ENCODE measurements around the gene SLC27A2. TPM values are rescaled to one million over a fixed set of nuclear protein-coding genes. Genes with fewer than 3 reads are reported as not detected.

Gene SLC27A2
- total RNA-seq, 1 experiment from 2014 or later = 0.77 TPM

- no peaks in the 10 kb centered on the region for H3K4me1 ChIP-seq (ENCODE audit: insufficient read depth, low read length, poor library complexity, severe bottlenecking)
- no peak overlapping the region for H3K4me3 ChIP-seq (ENCODE audit: low read depth, low read length, poor library complexity, severe bottlenecking)
- intact Hi-C loops (cut with micrococcal nuclease; ENCODE audit: unreplicated experiment) = no loop called here
- no TSS peak for BruUV-seq (replicated peaks)
- ChIA-PET POLR2A (ENCODE audit: low non-redundant PET) (no interaction called here), CTCF (no interaction called here)
- H3K9me3 ChIP-seq (ENCODE audit: low read depth, low read length, poor library complexity, severe bottlenecking) = no peaks in the 10 kb centered on the region
- TF ChIP-seq EZH2 (IDR thresholded peaks at IDR 0.05; ENCODE audit: borderline replicate concordance, low read depth, low read length, poor library complexity, severe bottlenecking) (no peak), CTCF (conservative IDR thresholded peaks at IDR 0.05; ENCODE audit: low read depth, low read length) (no peak)
- DNase-seq (ENCODE audit: low spot score) = no peak
- no peak overlapping the region for H3K27ac ChIP-seq (ENCODE audit: low read depth, low read length, poor library complexity, severe bottlenecking)
- H3K36me3 ChIP-seq (ENCODE audit: insufficient read depth, low read length, poor library complexity, severe bottlenecking) = no peaks in the 10 kb centered on the region
- no peaks in the 10 kb centered on the region for H3K27me3 ChIP-seq (replicated peaks; ENCODE audit: insufficient read depth, low read depth, low read length, poor library complexity)
These were observed 63.1 kb downstream of the SLC27A2 start for GRCh38 chr15:50244959-50245624.

- DNase-seq (ENCODE audit: low spot score) = no peak
- ChIA-PET CTCF (no interaction called here), POLR2A (ENCODE audit: low non-redundant PET) (no interaction called here)
- no peaks in the 10 kb centered on the region for H3K36me3 ChIP-seq (ENCODE audit: insufficient read depth, low read length, poor library complexity, severe bottlenecking)
- no peak overlapping the region for H3K27ac ChIP-seq (ENCODE audit: low read depth, low read length, poor library complexity, severe bottlenecking)
- H3K4me1 ChIP-seq (ENCODE audit: insufficient read depth, low read length, poor library complexity, severe bottlenecking) = no peaks in the 10 kb centered on the region
- H3K4me3 ChIP-seq (ENCODE audit: low read depth, low read length, poor library complexity, severe bottlenecking) = no peak overlapping the region
- no peaks in the 10 kb centered on the region for H3K27me3 ChIP-seq (replicated peaks; ENCODE audit: insufficient read depth, low read depth, low read length, poor library complexity)
- H3K9me3 ChIP-seq (ENCODE audit: low read depth, low read length, poor library complexity, severe bottlenecking) = no peaks in the 10 kb centered on the region
- no TSS peak for BruUV-seq (replicated peaks)
- intact Hi-C loops (cut with micrococcal nuclease; ENCODE audit: unreplicated experiment) = no loop called here
- TF ChIP-seq CTCF (conservative IDR thresholded peaks at IDR 0.05; ENCODE audit: low read depth, low read length) (no peak), EZH2 (IDR thresholded peaks at IDR 0.05; ENCODE audit: borderline replicate concordance, low read depth, low read length, poor library complexity, severe bottlenecking) (no peak)
These were observed 64.6 kb downstream of the SLC27A2 start for GRCh38 chr15:50246631-50247030.

GRCh38 chr15:50247819-50248655 lies 66.0 kb downstream of the SLC27A2 start:
- Histone ChIP-seq H3K27ac (ENCODE audit: low read depth, low read length, poor library complexity, severe bottlenecking) (no peak overlapping the region), H3K4me3 (ENCODE audit: low read depth, low read length, poor library complexity, severe bottlenecking) (no peak overlapping the region), H3K27me3 (replicated peaks; ENCODE audit: insufficient read depth, low read depth, low read length, poor library complexity) (no peaks in the 10 kb centered on the region), H3K36me3 (ENCODE audit: insufficient read depth, low read length, poor library complexity, severe bottlenecking) (no peaks in the 10 kb centered on the region), H3K4me1 (ENCODE audit: insufficient read depth, low read length, poor library complexity, severe bottlenecking) (no peaks in the 10 kb centered on the region), H3K9me3 (ENCODE audit: low read depth, low read length, poor library complexity, severe bottlenecking) (no peaks in the 10 kb centered on the region)
- intact Hi-C loops (cut with micrococcal nuclease; ENCODE audit: unreplicated experiment) = no loop called here
- DNase-seq (ENCODE audit: low spot score) = no peak
- no peak for TF ChIP-seq EZH2 (IDR thresholded peaks at IDR 0.05; ENCODE audit: borderline replicate concordance, low read depth, low read length, poor library complexity, severe bottlenecking)
- no peak for TF ChIP-seq CTCF (conservative IDR thresholded peaks at IDR 0.05; ENCODE audit: low read depth, low read length)
- CTCF ChIA-PET = no interaction called here
- BruUV-seq (replicated peaks) = no TSS peak
- POLR2A ChIA-PET (ENCODE audit: low non-redundant PET) = no interaction called here
